T47D (cell line): Measurements from ENCODE around the gene SHANK3.

ENCODE experiments used
- DNase-seq, 2 experiments: peaks; one replicate each; pipeline versions ENCODE4 v3.0.0 to v3.0.0-alpha.2; 2011 to 2012; ENCODE audit warnings: low read depth in 1 of 2, low spot score in 1 of 2
- JUND ChIP-seq: IDR thresholded peaks from 2 replicates; pipeline ENCODE4 v1.6.1; 2012; ENCODE audit warnings: low read depth
- in situ Hi-C: cut with HindIII; loops from 2 replicates; pipeline ENCODE4 v1.10.0; 2016; ENCODE audit warnings: low sequenced_read_pairs, low pct_unique_long_range_greater_than_20kb

Gene SHANK3

GRCh38 chr22:50693462-50693861, 20.8 kb downstream of the SHANK3 start:
- in situ Hi-C loops, result no loop called here
- TF ChIP-seq JUND, result no peak
- DNase-seq, result no peak

DNA sequence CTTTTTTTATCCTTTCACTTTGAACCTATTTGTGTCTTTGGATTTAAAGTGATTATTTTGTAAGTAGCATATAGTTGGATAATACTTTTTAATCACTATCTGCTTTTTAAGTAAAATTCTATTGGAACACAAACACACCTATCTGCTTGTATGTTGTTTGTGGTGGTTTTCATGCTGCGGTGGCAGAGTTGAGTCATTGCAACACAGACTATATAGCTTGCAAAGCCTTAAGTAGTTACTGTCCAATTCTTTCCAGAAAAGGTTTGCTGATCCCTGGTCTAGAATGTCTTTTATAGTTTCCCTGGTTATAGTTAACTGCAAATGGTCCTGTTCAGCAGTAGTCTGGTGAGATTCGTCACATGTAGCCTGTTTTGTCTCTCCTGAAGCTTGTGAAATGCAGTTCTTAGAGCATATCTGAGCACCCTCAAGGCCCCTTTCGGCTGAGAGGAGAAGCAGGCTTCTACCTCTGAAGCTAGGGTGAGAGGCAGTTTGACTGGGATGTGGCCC, 21.5 kb downstream of the SHANK3 start:
- DNase-seq, result peak in 1 of 2 experiments; percentile 13
- in situ Hi-C loops, result no loop called here

DNA sequence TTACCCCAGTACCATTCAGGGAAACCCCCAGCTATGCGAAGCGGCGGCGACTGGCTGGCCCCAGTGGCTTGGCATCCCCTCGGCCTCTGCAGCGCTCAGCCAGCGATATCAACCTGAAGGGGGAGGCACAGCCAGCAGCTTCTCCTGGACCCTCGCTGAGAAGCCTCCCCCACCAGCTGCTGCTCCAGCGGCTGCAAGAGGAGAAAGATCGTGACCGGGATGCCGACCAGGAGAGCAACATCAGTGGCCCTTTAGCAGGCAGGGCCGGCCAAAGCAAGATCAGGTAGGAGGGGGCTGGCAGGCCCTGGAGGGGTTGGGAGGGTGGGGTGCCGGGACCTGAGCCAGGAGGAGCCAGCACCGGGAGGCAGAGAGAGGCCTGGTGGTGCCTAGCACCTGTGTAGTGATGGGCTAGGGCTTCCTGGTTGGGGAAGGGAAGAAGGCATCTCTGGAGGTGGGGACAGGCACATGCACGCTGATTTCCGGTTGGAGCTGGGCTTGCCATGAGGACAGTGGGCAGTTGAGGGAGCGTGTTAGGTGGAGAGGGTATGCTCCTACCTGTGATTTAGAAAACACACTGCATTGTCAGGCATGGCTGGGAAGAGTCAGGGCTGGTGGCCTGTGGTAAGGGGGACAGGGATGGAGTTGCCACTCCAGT, 22.3 kb downstream of the SHANK3 start:
- no peak for DNase-seq
- no peak for TF ChIP-seq JUND
- in situ Hi-C loops, result no loop called here

More for the DNA sequence above, 21.5 kb downstream of the SHANK3 start:
- no peak for TF ChIP-seq JUND

DNA sequence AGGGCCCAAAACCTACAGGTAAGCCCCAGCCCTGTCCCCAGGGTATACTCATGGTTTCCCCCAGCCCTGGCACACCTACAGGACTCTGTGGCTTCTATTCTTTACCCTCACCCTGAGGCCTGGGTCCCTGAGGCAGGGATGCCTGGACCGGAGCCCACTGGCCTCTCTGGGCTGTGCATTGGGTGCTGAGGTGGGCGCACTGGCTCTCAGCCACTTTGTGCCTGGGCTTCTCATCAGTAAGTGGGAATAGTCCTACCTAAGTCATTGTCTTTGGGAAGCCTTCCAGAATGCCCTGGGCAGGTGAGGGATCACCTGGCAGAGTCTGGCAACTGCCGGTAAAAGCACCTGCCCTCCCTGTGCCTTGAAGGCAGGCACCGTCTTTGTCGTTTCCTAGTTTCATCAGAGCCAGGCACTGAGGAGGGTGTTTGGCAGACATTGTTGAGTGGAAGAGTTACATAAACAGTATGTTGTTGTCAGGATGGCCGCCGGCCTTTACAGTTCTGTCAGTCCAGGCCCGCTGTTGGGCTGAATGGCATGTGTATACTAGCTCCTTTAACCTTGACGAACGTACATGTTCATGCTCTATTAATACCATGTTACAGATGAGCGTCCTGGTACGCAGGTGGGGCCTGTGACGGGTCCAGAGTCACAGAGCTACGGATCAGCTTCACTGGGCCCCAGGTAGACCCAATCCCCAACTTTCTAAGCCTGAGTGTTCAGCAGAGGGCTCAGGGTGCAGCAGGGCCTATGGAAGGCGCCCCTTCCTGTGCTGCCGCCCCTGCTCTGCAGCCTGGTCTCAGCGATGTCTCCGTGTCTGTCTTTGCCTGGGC, 23.0 kb downstream of the SHANK3 start:
- peak in 1 of 2 experiments; percentile 20 for DNase-seq
- TF ChIP-seq JUND, result no peak
- in situ Hi-C loops, result no loop called here

DNA sequence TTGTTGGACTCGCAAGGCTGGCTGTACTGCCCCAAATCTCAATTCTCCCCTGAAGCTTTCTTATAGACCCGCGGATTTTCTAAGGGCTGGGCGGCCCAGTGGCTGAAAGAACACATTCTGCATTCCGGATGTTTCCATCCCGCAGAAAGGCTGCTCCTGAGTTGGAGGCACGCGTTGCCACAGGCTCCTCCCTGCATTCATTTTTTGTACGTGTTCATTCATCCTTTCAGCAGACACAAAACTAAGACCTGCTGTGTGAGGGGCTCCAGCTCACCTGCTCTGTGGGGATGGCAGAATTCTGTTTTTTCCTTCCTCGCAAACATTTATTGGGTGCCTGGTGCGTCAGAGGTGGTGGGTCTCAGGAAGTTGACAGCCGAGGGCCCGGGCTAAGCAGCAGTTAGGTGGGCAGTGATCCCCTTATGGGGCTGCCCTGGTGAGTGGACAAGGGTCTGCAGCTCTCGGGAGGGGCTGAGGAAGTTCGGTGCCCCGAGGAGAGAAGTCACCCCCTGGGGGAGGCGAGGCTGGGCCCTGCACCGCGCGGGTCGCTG, 23.7 kb downstream of the SHANK3 start:
- in situ Hi-C loops, result no loop called here
- no peak for DNase-seq
- TF ChIP-seq JUND, result no peak

DNA sequence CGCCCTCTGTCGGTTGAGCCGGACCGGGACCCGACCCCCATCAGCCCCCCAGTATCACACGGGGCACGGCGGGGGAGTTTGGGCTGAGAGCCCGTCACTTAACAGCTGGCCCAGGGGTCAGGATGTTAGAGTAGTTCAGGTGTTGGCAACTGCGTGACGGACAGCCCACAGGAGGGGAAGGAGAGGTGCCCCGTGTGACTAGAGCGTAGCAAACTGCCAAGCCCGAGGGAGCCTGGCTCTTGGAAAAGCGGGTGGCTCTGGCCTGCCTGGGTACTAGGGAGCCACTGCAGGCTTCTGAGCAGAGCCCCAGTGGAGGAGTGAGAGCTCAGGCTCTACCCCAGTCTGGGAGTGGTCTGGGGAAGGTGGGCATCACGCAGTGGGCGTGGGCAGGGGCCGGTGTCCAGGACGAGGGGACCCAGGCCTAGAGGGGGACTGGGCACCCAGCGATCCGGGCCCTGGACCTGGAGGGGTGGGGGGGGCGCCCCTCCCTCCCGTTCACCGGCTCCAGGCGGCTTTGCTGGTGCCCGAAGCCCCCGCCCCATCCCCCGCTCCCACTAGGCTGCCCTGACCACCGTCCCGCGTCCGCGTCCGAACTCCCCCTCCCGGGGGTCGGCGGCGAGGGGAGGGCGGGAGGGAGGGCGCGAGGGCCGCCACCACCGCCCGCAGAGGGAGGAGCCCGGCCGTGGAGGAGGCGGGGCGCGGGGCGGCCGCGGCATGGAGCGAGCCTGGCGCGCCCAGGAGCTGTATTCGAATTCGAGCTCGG, 24.4 kb downstream of the SHANK3 start:
- in situ Hi-C loops, result no loop called here
- no peak for TF ChIP-seq JUND
- peak in 1 of 2 experiments; percentile 54 for DNase-seq

DNA sequence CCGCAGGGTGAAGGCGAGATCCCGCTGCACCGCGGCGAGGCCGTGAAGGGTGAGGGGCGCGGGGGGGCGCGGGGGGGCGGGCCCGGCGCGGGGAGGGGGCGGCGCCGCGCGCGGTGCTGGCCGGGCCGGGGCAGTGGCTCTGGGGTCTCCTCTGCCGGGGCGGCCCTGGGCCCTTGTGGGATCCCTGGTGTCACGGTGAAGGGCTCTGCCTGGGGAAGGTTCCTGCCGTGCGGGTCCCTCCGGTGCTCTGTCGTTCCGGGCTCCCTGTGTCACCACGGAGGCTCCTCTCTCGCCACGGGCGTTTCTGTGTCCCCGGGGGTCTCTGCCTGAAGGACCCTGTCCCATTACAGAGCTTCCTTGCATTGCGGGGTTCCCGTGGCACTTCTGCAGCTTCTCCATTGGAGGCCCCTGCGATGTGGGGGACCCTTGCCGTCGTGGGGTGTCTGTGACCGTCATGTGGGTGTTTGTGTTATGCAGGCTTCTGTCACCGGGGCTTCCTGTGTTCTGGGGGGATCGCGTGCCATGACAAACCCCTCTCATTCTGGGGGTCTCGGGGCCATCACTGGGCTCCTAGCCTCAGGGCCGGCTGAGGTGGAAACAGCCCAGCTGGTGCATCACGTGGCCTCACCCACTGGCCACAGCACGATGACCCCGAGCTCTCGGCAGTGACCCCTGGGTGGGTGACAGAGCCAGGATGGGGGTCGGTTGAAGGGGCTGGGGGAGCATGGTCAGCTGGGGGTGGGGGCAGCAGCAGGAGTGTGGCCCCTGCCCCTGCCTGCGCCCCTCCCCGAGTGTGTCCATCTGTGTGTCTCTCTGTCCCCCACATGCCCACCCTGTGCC, 25.3 kb downstream of the SHANK3 start:
- TF ChIP-seq JUND, result no peak
- DNase-seq, result no peak
- in situ Hi-C loops, result no loop called here

- TF ChIP-seq JUND, result no peak
- in situ Hi-C loops, result no loop called here
- DNase-seq, result no peak
Observed at GRCh38 chr22:50698546-50698945, 25.9 kb downstream of the SHANK3 start.

- in situ Hi-C loops, result no loop called here
- no peak for DNase-seq
- no peak for TF ChIP-seq JUND
Observed at GRCh38 chr22:50699001-50699755, 26.6 kb downstream of the SHANK3 start.

GRCh38 chr22:50699756-50700386, 27.2 kb downstream of the SHANK3 start:
- no peak for DNase-seq
- in situ Hi-C loops, result no loop called here
- TF ChIP-seq JUND, result no peak
